IPS-20b (cell line): Measurements from ENCODE around the gene UBAP1L.

Experiments used
- H3K27ac ChIP-seq: one replicate; pipeline ENCODE4 v1.5.1; 2013; ENCODE audit warnings: low read length
- H3K27me3 ChIP-seq: 2 replicates; pipeline ENCODE4 v1.6.1; 2013; ENCODE audit warnings: mild to moderate bottlenecking, low read length, inconsistent platforms; ENCODE audit not compliant: insufficient read depth
- H3K36me3 ChIP-seq: 2 replicates; pipeline ENCODE4 v1.6.1; 2013; ENCODE audit warnings: low read depth, mild to moderate bottlenecking, inconsistent platforms, low read length, moderate library complexity; ENCODE audit not compliant: insufficient read depth
- H3K4me1 ChIP-seq: 2 replicates; pipeline ENCODE4 v1.6.1; 2013; ENCODE audit warnings: mild to moderate bottlenecking, control low read depth, inconsistent platforms, low read length, moderate library complexity; ENCODE audit not compliant: insufficient read depth
- H3K4me3 ChIP-seq: 2 replicates; pipeline ENCODE4 v1.5.1; 2013; ENCODE audit warnings: mild to moderate bottlenecking, low read length, inconsistent platforms
- H3K9ac ChIP-seq: 2 replicates; pipeline ENCODE4 v1.6.1; 2013; ENCODE audit warnings: low read depth, mild to moderate bottlenecking, inconsistent platforms, low read length, moderate library complexity
- H3K9me3 ChIP-seq: 2 replicates; pipeline ENCODE4 v1.6.1; 2013; ENCODE audit warnings: mild to moderate bottlenecking, low read depth, low read length, inconsistent platforms; ENCODE audit not compliant: insufficient read depth

UBAP1L gene

DNA sequence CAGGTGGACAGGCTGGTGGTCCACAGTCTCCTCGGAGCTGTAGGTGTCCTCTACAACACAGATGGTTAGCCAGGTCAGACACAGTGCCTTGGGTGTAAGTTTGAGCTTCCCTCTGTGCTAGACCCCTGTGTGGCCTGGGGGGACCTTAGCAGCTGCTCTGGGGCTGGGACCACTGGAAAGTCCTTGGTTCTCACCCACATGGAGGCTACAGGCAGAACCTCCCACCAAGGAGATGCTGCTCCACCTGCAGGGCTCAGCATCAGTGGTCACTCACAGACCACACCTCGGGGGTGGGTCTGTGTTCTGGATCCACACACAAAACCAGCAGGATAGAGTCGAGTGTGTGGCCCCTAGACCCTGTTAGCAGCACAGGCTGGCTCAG is 55.6 kb downstream of the UBAP1L start:
- H3K36me3 ChIP-seq = no peaks in the 10 kb centered on the region
- no peaks in the 10 kb centered on the region for H3K27me3 ChIP-seq
- H3K4me3 ChIP-seq = no peak overlapping the region
- no peaks in the 10 kb centered on the region for H3K4me1 ChIP-seq
- no peak overlapping the region for H3K9ac ChIP-seq
- H3K9me3 ChIP-seq = no peaks in the 10 kb centered on the region
- no peak overlapping the region for H3K27ac ChIP-seq

DNA sequence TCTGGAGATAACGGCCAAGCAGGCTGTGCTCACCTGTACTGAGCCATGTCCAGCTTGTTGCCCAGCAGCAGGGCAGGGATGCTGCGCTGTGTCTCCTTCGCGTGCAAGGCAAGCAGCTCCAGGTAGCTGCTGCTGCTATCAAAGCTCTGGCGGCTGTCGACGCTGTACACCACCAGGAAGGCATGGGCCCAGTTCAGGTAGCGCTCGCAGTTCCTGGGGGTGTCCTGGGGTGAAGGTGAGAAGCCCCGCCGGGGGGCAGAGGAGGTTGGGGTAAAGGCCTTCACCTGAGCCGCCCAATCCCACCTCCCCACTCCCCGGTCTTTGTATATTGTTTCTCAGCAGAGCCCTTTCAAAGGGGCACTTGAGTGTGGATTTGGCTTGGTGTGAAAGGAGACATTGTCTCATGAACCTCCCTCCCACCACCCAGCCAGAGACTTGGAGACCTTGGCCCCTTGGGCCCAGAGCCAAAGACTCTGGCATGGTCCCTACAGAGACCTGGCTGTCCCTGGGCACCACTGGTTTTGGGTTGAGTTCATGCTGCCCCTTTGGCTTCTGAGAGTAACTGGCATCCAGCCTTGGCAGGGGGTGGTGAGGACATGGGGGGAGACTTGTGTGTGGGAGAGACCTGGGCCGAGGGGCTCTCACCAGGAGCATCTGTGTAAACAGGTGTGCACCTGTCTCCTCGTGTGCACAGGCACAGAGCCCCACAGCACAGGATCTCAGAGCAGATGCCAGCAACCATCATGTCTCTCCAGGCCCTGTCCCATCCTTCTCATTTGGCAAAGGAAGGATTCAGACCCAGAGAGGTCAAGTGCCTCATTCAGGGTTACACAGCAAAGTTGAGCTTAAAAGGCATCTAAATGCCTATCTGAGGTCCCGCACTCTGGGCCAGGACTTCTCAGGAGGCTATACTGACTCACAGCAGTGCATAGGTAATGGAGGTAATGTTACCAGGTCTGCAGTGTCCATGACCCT is 56.3 kb downstream of the UBAP1L start:
- H3K27ac ChIP-seq = no peak overlapping the region
- H3K36me3 ChIP-seq = no peaks in the 10 kb centered on the region
- no peak overlapping the region for H3K4me3 ChIP-seq
- H3K9ac ChIP-seq = no peak overlapping the region
- H3K4me1 ChIP-seq = no peaks in the 10 kb centered on the region
- H3K9me3 ChIP-seq = no peaks in the 10 kb centered on the region
- H3K27me3 ChIP-seq = no peaks in the 10 kb centered on the region

DNA sequence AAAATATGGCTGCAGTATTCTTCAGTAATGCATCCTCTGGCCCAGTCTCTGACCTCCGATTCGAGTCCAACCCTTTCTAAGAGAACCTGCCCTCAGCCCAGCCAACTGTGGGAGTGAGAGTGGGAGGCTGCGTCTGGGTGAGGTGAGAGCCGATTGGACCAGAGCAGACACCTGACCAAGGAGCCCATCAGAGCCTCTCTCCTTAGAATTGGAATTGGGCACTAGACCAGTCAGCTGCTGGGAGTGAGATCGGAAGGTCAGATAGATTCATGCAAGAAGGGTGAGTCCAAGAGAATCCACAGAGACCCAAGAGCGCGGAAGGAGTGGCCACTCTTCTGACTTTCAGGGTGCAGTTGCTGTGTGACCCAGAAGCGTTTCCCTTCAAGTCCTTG is 57.5 kb downstream of the UBAP1L start:
- Histone ChIP-seq H3K36me3 (no peaks in the 10 kb centered on the region), H3K27ac (no peak overlapping the region), H3K27me3 (no peaks in the 10 kb centered on the region), H3K9ac (no peak overlapping the region), H3K9me3 (no peaks in the 10 kb centered on the region), H3K4me1 (no peaks in the 10 kb centered on the region), H3K4me3 (no peak overlapping the region)

DNA sequence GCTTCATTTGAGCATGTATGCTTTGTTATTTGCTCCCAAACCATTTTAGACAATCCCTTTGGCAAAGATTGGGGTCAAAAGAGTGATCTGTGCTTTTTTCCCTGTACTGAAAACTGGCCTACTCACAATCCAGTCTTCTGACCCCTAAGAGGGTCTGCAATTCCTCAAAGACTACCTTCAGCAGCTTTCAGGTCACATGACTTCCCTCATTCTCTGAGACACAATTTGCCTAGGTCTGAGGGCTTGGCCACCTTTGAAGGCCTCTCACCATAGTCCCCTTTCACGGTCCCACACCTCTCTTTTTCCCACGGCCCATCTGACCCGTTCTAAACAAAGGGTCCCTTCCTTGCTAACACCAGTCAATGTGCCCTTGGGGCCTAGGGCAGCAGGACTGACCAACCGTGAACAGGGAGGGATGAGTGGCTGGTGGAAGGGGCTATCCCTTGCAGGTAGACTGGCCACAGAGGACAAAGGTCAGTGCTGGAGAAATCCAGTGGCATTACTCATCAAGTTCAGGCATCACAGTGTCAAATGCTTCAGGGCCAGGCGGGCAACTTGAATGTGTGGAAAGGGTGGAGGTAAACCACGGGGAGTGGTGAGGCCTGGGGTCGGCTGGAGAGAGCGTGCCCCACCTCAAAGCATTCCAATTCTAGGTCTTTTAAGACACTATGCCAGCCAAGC is 58.0 kb downstream of the UBAP1L start:
- Histone ChIP-seq H3K27me3 (no peaks in the 10 kb centered on the region), H3K4me1 (no peaks in the 10 kb centered on the region), H3K9me3 (no peaks in the 10 kb centered on the region), H3K27ac (no peak overlapping the region), H3K36me3 (no peaks in the 10 kb centered on the region), H3K4me3 (no peak overlapping the region), H3K9ac (no peak overlapping the region)

- Histone ChIP-seq H3K36me3 (no peaks in the 10 kb centered on the region), H3K9me3 (no peaks in the 10 kb centered on the region), H3K27ac (no peak overlapping the region), H3K27me3 (no peaks in the 10 kb centered on the region), H3K4me3 (no peak overlapping the region), H3K9ac (no peak overlapping the region), H3K4me1 (no peaks in the 10 kb centered on the region)
These were observed 58.9 kb downstream of the UBAP1L start for GRCh38 chr15:65056106-65056505.

DNA sequence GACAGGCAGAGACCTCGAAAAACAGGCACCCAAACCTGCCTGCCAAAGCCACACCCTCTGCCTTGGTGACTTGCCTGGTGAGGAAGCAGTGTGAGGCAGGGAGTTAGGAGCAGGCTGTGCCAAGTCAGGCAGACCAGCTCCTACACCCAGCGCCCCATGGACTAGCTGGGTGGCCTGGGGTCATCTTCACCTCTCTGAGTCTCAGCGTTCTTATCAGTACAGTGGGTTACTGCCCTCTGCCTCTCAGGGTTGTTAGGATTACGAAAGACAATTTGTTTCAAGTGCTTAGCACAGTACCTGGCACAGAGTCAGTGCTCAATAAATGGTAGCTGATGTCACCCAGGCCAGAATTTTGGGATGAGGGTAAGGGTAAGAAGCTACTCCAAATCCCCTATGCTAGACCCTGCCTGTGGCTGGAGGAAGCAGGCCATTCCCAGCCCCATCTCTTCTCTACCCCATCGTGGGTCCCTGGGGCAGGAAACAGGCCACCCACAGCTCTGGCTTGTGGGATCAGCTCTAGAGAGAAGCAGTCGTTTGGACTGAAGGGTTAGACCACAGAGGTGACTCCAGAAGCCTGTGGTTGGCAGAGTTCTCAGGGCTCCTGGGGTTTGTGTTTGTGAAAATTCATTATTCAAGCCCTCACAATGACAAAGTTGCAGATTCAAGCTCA is 59.7 kb downstream of the UBAP1L start:
- Histone ChIP-seq H3K9me3 (no peaks in the 10 kb centered on the region), H3K27me3 (no peaks in the 10 kb centered on the region), H3K4me3 (no peak overlapping the region), H3K36me3 (no peaks in the 10 kb centered on the region), H3K27ac (no peak overlapping the region), H3K4me1 (no peaks in the 10 kb centered on the region), H3K9ac (no peak overlapping the region)

DNA sequence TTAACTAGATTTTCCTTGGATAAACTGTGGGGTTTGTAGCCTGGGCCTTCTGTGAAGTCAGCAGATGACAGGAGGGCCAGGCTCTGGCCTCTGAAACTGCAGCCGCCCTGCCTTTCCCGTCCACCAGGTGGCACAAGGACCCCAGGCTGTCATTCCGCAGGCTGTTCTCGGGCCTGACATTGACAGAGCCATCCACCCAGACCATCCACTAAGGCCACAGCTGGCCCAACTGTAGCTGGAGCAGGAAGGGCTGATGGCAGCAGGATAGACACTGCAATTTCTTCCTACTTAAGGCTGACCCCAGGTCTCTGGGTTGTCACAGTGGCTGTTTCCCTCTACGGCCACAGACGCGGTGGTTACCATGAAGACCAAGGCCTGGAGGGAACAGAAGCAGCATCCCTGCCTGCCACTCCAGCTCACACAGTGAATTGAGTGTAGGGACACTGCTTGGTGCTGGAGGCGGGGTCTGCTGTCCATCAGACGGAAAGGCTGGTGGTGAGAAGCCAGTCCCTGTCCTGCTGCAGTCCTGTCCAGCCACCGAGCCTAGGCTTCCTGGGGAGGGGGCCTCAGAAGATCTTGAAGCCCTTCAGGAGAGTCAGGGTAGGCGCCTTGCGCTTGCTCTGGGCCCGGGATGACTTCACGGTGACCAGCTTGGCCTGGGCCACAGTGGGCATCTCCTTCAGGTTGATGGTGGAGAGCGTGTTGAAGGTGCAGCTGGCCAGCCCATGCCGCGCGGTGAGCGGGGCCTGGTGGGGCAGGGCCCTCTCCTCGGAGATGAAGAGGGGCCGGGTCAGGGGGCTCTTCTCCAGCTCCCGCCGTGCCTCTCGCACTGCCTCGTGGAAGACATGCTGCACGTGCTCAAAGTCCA is 60.4 kb downstream of the UBAP1L start:
- Histone ChIP-seq H3K36me3 (no peaks in the 10 kb centered on the region), H3K9ac (no peak overlapping the region), H3K4me1 (no peaks in the 10 kb centered on the region), H3K4me3 (no peak overlapping the region), H3K27ac (no peak overlapping the region), H3K27me3 (no peaks in the 10 kb centered on the region), H3K9me3 (no peaks in the 10 kb centered on the region)

DNA sequence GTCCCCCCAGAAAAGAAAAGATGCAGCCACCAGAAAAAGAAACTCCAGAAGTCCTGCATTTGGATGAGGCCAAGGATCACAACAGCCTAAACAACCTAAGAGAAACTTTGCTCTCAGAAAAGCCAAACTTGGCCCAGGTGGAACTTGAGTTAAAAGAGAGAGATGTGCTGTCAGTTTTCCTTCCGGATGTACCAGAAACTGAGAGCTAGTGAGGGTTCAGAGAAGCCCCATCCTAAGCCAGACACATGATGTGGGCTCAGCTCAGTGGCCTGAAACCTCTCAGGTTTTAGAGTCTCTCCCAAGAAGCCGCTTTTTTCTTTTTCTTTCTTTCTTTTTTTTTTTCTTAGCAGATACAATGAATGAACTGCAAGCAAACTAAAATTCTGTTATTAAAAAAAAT is 62.0 kb downstream of the UBAP1L start:
- H3K27ac ChIP-seq = no peak overlapping the region
- no peak overlapping the region for H3K9ac ChIP-seq
- no peaks in the 10 kb centered on the region for H3K9me3 ChIP-seq
- H3K4me1 ChIP-seq = no peaks in the 10 kb centered on the region
- no peaks in the 10 kb centered on the region for H3K27me3 ChIP-seq
- no peaks in the 10 kb centered on the region for H3K36me3 ChIP-seq
- H3K4me3 ChIP-seq = no peak overlapping the region

- H3K36me3 ChIP-seq = no peaks in the 10 kb centered on the region
- no peaks in the 10 kb centered on the region for H3K4me1 ChIP-seq
- no peak overlapping the region for H3K27ac ChIP-seq
- no peak overlapping the region for H3K4me3 ChIP-seq
- no peaks in the 10 kb centered on the region for H3K9me3 ChIP-seq
- H3K27me3 ChIP-seq = no peaks in the 10 kb centered on the region
- no peak overlapping the region for H3K9ac ChIP-seq
These were observed 63.7 kb downstream of the UBAP1L start for GRCh38 chr15:65051266-65051665.

- H3K9ac ChIP-seq = no peak overlapping the region
These were observed 64.7 kb downstream of the UBAP1L start for GRCh38 chr15:65050270-65050669.

GRCh38 chr15:65049418-65049840 is 65.6 kb downstream of the UBAP1L start:
- H3K9me3 ChIP-seq = no peaks in the 10 kb centered on the region
- no peaks in the 10 kb centered on the region for H3K4me1 ChIP-seq
- H3K27me3 ChIP-seq = no peaks in the 10 kb centered on the region
- H3K4me3 ChIP-seq = peak overlapping the region; percentile 60
- H3K9ac ChIP-seq = no peak overlapping the region
- no peaks in the 10 kb centered on the region for H3K36me3 ChIP-seq
- no peak overlapping the region for H3K27ac ChIP-seq

More at GRCh38 chr15:65050270-65050669, 64.7 kb downstream of the UBAP1L start:
- no peaks in the 10 kb centered on the region for H3K4me1 ChIP-seq
- H3K27me3 ChIP-seq = no peaks in the 10 kb centered on the region
- H3K36me3 ChIP-seq = no peaks in the 10 kb centered on the region
- no peak overlapping the region for H3K27ac ChIP-seq
- H3K9me3 ChIP-seq = no peaks in the 10 kb centered on the region
- H3K4me3 ChIP-seq = no peak overlapping the region
